ENCODE results near the gene CCDC174.
"Not testable (repeated sequence)": the region's sequence is repeated elsewhere in the genome, so short reads cannot be mapped to it uniquely, and the experiment has no call there.

The CCDC174 gene

GRCh38 chr3:14606669-14607339 is 44.8 kb upstream of the CCDC174 start:
- in situ Hi-C loops (cut with HindIII; ENCODE audit: low sequenced_read_pairs), result no loop called here
- DNase-seq (ENCODE audit: low read depth), result no peak
- no peak overlapping the region for H3K4me3 ChIP-seq (ENCODE audit: low read depth, low read length)
- no peak for TF ChIP-seq CTCF (IDR thresholded peaks at IDR 0.05; ENCODE audit: low read depth, low read length, missing control alignments)

DNA sequence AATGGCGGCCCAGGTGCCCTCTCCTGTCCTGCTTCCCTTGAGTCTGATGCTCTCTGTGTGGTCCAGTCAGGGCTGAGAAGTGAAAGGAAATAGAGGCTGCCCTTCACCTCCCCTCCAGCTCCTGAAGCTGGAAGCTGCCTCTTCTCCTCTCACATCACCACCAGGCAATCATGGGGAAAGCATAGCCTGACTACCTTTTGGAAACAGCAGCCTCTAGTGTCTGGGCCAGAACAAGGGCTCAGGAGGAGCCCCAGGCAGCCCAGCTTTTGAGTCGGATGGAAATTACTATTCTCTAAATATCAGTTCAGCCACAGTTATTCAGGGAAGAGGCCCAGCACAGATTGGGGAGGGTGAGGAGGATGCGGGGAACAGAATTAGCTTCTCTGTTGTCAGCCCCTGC is 43.3 kb upstream of the CCDC174 start:
- DNase-seq (ENCODE audit: low read depth), result no peak
- TF ChIP-seq CTCF (IDR thresholded peaks at IDR 0.05; ENCODE audit: low read depth, low read length, missing control alignments), result no peak
- in situ Hi-C loops (cut with HindIII; ENCODE audit: low sequenced_read_pairs), result no loop called here
- no peak overlapping the region for H3K4me3 ChIP-seq (ENCODE audit: low read depth, low read length)

- H3K4me3 ChIP-seq (ENCODE audit: low read depth, low read length); in situ Hi-C loops (cut with HindIII; ENCODE audit: low sequenced_read_pairs); DNase-seq (ENCODE audit: low read depth): not testable (repeated sequence)
Measured at GRCh38 chr3:14609058-14609457, 42.5 kb upstream of the CCDC174 start.

GRCh38 chr3:14609506-14609905 is 42.1 kb upstream of the CCDC174 start:
- DNase-seq (ENCODE audit: low read depth), result no peak
- no peak for TF ChIP-seq CTCF (IDR thresholded peaks at IDR 0.05; ENCODE audit: low read depth, low read length, missing control alignments)
- H3K4me3 ChIP-seq (ENCODE audit: low read depth, low read length), result no peak overlapping the region
- in situ Hi-C loops (cut with HindIII; ENCODE audit: low sequenced_read_pairs), result no loop called here

DNA sequence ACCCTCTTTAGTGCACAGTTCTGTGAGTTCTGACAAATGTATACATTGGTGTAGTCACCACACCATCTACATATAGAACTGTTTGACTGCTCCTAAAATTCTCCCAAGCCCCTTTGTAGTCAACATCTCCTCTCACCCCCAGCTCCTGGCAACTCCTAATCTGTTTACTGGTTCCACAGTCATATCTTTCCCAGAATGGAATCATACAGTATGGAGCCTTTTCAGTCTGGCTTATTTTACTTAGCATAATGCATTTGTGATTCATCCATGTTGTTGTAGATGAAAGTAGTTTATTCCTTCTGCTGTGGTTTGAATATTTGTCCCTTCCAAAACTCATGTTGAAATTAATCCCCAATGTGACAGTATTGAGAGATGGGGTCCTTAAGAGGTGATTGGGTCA is 41.6 kb upstream of the CCDC174 start:
- in situ Hi-C loops (cut with HindIII; ENCODE audit: low sequenced_read_pairs), result no loop called here
- no peak for TF ChIP-seq CTCF (IDR thresholded peaks at IDR 0.05; ENCODE audit: low read depth, low read length, missing control alignments)
- no peak overlapping the region for H3K4me3 ChIP-seq (ENCODE audit: low read depth, low read length)
- DNase-seq (ENCODE audit: low read depth), result no peak

GRCh38 chr3:14614189-14614588 is 37.4 kb upstream of the CCDC174 start:
- H3K4me3 ChIP-seq (ENCODE audit: low read depth, low read length), result no peak overlapping the region
- in situ Hi-C loops (cut with HindIII; ENCODE audit: low sequenced_read_pairs), result no loop called here
- no peak for DNase-seq (ENCODE audit: low read depth)
- TF ChIP-seq CTCF (IDR thresholded peaks at IDR 0.05; ENCODE audit: low read depth, low read length, missing control alignments), result no peak

DNA sequence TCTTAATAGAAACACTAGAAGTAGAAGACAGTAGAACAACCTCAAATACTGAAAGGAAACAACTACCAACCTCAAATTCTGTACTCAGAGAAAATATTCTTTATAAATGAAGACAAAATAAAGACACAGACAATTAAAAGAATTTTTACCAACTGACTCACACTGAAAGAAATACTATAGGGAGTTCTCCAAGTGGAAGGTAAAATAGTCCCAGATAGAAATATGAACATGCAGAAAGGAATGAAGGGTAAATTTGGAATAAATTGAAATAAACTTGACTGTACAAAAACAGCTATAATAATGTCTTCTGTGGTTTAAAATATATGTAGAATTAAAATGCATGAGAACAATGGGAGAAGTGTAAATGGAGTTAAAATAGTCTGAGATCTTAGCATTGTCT is 36.7 kb upstream of the CCDC174 start:
- in situ Hi-C loops (cut with HindIII; ENCODE audit: low sequenced_read_pairs), result no loop called here
- DNase-seq (ENCODE audit: low read depth), result no peak
- no peak for TF ChIP-seq CTCF (IDR thresholded peaks at IDR 0.05; ENCODE audit: low read depth, low read length, missing control alignments)

More for the DNA sequence above, 36.7 kb upstream of the CCDC174 start:
- no peak overlapping the region for H3K4me3 ChIP-seq (ENCODE audit: low read depth, low read length)

Measured in astrocyte of the cerebellum (primary cell).